Muscle layer of duodenum (tissue), 2 donors: ENCODE data around the gene SLC37A3.

Experiments used
- H3K27ac ChIP-seq: one replicate; pipeline ENCODE4 v1.7.0; 2013; ENCODE audit warnings: mild to moderate bottlenecking, low read length
- H3K27me3 ChIP-seq: one replicate; pipeline ENCODE4 v1.7.0; 2013; ENCODE audit warnings: low read depth, mild to moderate bottlenecking, control low read depth, low read length
- H3K36me3 ChIP-seq, 2 donors: one replicate each; pipeline ENCODE4 v1.7.0; 2013; ENCODE audit warnings: low read length in 2 of 2, control low read depth in 1 of 2, mild to moderate bottlenecking in 1 of 2; ENCODE audit not compliant: insufficient read depth in 2 of 2, control insufficient read depth in 1 of 2
- H3K4me1 ChIP-seq, 2 donors: one replicate each; pipeline ENCODE4 v1.7.0; 2013; ENCODE audit warnings: low read length in 2 of 2, mild to moderate bottlenecking in 2 of 2, control low read depth in 1 of 2, moderate library complexity in 1 of 2; ENCODE audit not compliant: insufficient read depth in 2 of 2, control insufficient read depth in 1 of 2
- H3K4me3 ChIP-seq, 2 donors: one replicate each; pipeline ENCODE4 v1.7.0; 2013; ENCODE audit warnings: low read length in 2 of 2, low read depth in 1 of 2, mild to moderate bottlenecking in 1 of 2
- H3K9me3 ChIP-seq, 2 donors: one replicate each; pipeline ENCODE4 v1.7.0; 2013; ENCODE audit warnings: low read length in 2 of 2, control low read depth in 1 of 2, mild to moderate bottlenecking in 1 of 2; ENCODE audit not compliant: control insufficient read depth in 1 of 2
- donor health status: healthy.

SLC37A3 gene, protein sequence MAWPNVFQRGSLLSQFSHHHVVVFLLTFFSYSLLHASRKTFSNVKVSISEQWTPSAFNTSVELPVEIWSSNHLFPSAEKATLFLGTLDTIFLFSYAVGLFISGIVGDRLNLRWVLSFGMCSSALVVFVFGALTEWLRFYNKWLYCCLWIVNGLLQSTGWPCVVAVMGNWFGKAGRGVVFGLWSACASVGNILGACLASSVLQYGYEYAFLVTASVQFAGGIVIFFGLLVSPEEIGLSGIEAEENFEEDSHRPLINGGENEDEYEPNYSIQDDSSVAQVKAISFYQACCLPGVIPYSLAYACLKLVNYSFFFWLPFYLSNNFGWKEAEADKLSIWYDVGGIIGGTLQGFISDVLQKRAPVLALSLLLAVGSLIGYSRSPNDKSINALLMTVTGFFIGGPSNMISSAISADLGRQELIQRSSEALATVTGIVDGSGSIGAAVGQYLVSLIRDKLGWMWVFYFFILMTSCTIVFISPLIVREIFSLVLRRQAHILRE

DNA sequence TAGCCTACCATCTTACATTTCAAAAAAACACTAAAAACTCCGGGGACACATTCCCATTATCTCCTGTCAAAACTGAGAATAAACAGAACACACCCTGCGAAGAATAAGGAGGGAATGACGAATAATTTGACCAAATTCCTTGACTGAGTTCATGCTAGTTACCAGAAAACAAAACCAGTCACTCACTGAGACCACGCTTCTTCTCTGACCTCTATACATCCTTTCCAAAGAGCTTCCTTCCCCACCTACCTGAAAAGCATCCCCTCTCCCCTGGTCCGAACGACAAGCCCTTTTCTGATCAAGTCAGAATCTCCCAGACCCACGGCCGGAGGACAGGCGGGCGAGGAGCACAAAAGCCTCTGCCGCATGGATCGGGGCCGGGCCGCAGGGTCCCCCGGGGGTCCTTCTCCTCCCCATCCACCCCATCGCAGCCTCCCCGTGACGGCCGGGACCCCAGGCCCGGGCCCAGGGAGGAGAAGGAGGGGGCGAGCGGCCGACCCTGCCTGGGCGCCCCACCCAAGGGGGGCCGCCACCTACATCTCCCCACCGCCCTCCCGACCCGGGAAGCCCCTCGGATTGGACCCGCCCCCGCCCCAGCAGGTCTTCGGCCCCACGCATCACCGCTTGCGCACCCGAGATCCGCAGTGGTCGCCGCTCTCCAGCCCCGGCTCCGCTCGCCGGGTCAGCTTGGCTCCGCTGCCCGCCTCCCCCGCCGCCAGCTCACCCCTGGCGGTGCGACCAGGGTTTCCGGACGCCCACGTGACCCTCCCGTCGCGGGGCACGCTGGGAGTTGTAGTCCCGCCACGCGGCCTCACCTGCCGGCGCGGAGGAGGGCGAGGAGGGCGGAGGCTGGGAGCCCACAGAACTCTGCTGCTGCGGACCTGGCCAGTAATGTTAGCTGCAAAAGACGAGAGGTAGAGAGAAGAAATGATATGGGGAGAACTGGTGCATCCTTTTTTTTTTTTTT is at the start of gene SLC37A3:
Gene SLC37A3, minus strand, starts transcription at position 747 of the 967 bp plus-strand sequence. CDS start 16,004 bp downstream, outside the sequence.
- Histone ChIP-seq H3K36me3 (no peaks in the 10 kb centered on the region), H3K4me1 (peaks cover 4 to 18% of the 10 kb centered on the region in 2 donors), H3K27ac (peak within 1 kb of the TSS; percentile 87), H3K9me3 (no peaks in the 10 kb centered on the region), H3K4me3 (peak within 1 kb of the TSS; percentile 77 to 94), H3K27me3 (no peaks in the 10 kb centered on the region)

DNA sequence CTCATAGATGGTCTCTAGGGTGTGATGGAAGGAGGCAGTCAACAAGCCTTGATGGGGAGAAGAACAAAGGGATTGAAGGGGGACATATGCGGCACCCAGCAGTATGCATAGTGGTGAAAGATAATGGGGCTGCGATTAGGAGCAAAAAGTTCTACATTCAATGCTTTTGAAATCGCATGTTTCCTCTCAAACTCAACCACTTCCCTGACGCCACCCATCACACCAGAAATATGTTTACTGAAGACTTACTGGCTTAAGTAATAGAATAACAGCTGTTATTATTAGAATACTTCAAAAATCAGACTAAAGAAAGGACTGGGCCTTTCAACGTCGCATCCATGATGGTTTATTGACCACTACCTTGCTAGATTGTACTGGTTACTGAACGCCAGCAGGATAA is 49.5 kb upstream of the SLC37A3 start:
- Histone ChIP-seq H3K9me3 (no peaks in the 10 kb centered on the region), H3K4me1 (no peaks in the 10 kb centered on the region), H3K36me3 (peaks cover 5 to 9% of the 10 kb centered on the region in 2 donors), H3K4me3 (no peak overlapping the region), H3K27me3 (no peaks in the 10 kb centered on the region), H3K27ac (no peak overlapping the region)

DNA sequence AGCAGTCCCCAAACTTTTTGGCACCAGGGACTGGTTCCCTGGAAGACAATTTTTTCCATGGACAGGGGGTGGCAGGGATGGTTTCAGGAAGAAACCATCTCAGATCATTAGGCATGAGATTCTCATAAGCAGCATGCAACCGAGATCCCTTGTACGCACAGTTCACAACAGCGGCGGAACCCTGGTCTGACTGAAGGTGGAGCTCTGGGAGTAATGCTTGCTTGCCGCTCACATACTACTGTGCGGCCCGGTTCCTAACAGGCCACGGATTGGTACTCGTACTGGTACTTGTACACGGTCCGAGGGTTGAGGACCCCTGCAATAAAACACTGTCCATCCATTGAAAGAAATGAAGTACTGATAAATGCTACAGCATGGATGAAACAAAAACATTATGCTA is 48.1 kb upstream of the SLC37A3 start:
- Histone ChIP-seq H3K27me3 (no peaks in the 10 kb centered on the region), H3K4me3 (no peak overlapping the region), H3K27ac (no peak overlapping the region), H3K4me1 (no peaks in the 10 kb centered on the region), H3K36me3 (peaks cover 0 to 5% of the 10 kb centered on the region in 2 donors), H3K9me3 (no peaks in the 10 kb centered on the region)

DNA sequence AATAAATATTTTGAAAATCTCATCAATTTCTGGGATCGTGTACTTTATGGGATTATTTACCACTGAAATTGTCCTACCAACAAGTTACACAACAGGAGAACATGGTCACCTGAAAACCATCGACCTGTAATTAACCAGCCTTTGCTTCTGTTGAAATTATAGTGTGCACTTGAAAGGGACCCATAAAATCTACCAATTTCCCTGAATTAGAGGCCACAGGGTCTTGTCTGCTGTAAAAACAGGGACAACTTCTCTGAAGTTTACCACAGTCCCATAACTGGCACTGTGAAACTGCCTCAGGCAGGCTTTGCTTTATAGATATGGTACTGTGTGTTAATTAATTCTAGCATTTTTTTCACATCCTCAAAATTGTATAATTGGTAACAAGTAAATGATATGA is 43.2 kb upstream of the SLC37A3 start:
- no peaks in the 10 kb centered on the region for H3K9me3 ChIP-seq
- no peaks in the 10 kb centered on the region for H3K36me3 ChIP-seq
- no peak overlapping the region for H3K4me3 ChIP-seq
- H3K27ac ChIP-seq: no peak overlapping the region
- H3K4me1 ChIP-seq: no peaks in the 10 kb centered on the region
- no peaks in the 10 kb centered on the region for H3K27me3 ChIP-seq

DNA sequence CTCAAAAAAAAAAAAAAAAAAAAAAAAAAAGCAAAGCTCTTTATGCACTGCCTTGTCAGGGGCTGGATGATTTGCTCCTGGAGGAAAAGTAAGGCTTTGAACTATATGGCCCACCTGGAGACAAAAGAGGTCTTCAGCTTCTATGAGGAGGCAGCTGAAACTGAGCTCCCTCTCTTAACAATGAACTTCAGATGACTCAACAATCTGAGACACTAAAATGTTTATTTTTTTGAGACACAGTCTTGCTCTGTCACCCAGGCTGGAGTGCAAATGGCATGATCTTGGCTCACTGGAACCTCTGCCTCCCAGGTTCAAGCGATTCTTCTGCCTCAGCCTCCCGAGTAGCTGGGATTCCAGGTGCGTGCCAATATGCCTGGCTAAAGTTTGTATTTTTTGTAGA is 42.3 kb upstream of the SLC37A3 start:
- Histone ChIP-seq H3K36me3 (no peaks in the 10 kb centered on the region), H3K9me3 (no peaks in the 10 kb centered on the region), H3K27ac (no peak overlapping the region), H3K4me3 (no peak overlapping the region), H3K4me1 (no peaks in the 10 kb centered on the region), H3K27me3 (no peaks in the 10 kb centered on the region)

DNA sequence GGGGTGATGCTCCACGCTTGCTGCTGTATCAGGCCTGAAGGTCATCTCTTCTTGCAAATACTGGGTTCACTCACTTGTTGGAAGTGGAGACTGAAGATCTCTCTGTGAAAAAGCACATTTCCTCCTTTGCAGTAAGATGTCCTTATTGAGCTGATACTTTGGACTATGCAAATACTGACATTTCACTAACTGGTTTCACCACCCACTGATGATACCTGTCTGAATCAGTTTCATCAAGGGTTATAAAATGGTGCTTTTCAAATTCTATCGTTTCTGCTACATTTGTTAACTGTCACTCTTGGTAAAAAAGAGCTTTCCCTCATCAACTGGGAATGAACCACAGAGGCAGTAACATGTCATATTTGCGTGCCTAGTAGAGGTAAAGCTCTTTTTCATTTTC is 41.0 kb upstream of the SLC37A3 start:
- Histone ChIP-seq H3K27ac (no peak overlapping the region), H3K9me3 (no peaks in the 10 kb centered on the region), H3K4me1 (no peaks in the 10 kb centered on the region), H3K27me3 (no peaks in the 10 kb centered on the region), H3K36me3 (no peaks in the 10 kb centered on the region), H3K4me3 (no peak overlapping the region)

DNA sequence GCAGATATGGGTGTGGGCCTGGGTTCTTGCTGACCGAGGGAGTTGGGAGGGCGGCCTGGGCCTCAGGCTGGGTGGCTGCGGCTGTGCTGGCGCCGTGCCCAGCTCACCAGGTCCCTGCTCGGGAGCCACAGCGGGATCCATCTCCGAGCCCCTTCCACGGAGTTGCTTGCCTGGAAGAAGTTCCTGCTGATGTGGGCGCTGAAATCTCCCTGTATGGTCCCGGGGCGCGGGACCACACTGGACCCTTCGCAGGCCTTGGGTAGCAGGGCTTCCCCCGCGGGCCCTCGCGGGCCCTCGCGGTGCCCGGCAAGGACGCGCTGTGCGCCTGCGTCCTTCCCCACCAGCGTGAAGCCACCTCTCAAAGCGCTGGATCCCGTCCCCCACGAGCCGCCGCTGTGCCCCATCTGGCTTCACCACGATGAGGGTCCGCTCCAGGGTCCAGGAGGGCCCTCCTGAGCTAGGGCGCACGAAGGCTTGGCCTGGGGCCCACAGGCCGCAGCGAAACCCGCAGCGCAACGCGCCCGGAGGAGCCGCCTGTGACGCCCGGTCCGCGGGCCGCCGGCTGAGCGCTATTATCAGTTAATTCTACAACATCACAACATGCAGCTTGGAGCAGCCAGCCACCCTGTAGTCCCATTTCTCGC is 37.0 kb upstream of the SLC37A3 start:
- no peaks in the 10 kb centered on the region for H3K27me3 ChIP-seq
- no peaks in the 10 kb centered on the region for H3K4me1 ChIP-seq
- H3K36me3 ChIP-seq: no peaks in the 10 kb centered on the region
- no peaks in the 10 kb centered on the region for H3K9me3 ChIP-seq
- H3K4me3 ChIP-seq: peak overlapping the region in 1 of 2 donors; percentile 47
- no peak overlapping the region for H3K27ac ChIP-seq

DNA sequence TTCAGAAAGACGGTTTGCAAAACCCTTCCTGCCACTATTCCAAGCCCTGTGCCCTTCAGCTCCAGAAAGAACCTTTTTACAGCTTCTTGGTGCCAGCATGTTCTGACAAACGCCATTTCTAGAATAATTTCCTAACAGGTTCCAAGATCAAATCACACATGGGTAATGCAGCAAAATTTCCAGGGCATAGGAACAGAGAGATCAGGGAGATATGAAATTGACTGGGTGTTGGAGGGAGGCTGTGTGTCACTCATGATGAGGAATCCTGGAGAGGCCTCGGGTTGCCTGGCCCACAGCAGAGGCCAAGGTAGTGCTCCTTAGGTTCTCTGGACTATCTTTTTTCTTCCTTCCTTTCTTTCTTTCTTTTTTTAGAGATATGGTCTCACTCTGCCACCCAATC is 35.1 kb upstream of the SLC37A3 start:
- H3K4me1 ChIP-seq: no peaks in the 10 kb centered on the region
- H3K27me3 ChIP-seq: no peaks in the 10 kb centered on the region
- no peaks in the 10 kb centered on the region for H3K36me3 ChIP-seq
- no peak overlapping the region for H3K27ac ChIP-seq
- no peak overlapping the region for H3K4me3 ChIP-seq
- H3K9me3 ChIP-seq: no peaks in the 10 kb centered on the region

DNA sequence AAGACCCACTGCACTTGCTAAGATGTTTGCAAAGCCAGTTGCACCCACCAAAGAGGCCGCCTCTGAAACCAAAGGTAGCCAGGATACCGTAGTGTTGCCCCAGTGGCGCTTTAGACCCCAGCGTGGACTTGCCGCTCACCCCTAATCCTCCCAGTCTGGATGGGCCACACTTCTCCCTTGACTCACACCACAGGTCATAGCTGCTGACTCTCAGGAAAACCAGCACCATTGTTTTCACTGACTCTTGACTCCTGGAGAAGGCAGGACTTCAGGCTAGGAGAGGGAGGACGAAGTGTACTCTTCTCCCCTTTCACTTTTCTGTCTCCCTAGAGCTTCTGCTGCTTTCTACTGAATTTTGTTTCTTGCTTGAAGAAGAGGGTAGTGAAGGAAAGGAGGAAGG is 27.8 kb upstream of the SLC37A3 start:
- H3K4me3 ChIP-seq: no peak overlapping the region
- H3K4me1 ChIP-seq: no peaks in the 10 kb centered on the region
- no peak overlapping the region for H3K27ac ChIP-seq
- H3K36me3 ChIP-seq: no peaks in the 10 kb centered on the region
- no peaks in the 10 kb centered on the region for H3K9me3 ChIP-seq
- no peaks in the 10 kb centered on the region for H3K27me3 ChIP-seq

DNA sequence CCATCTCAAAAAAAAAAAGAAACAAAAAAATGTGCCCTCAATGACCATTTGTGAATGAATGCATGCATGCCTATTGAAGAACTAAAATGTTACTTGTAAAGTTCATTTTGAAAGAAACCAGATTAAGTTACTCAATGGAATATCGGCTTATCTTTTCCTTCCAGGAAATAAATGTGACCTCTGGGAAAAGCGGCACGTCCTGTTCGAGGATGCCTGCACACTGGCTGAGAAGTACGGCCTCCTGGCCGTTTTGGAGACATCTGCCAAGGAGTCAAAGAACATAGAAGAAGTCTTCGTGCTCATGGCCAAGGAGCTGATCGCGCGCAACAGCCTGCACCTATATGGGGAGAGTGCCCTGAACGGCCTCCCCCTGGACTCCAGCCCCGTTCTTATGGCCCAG is 27.4 kb upstream of the SLC37A3 start:
- no peaks in the 10 kb centered on the region for H3K27me3 ChIP-seq
- H3K27ac ChIP-seq: no peak overlapping the region
- H3K4me1 ChIP-seq: no peaks in the 10 kb centered on the region
- no peaks in the 10 kb centered on the region for H3K9me3 ChIP-seq
- H3K36me3 ChIP-seq: no peaks in the 10 kb centered on the region
- no peak overlapping the region for H3K4me3 ChIP-seq

DNA sequence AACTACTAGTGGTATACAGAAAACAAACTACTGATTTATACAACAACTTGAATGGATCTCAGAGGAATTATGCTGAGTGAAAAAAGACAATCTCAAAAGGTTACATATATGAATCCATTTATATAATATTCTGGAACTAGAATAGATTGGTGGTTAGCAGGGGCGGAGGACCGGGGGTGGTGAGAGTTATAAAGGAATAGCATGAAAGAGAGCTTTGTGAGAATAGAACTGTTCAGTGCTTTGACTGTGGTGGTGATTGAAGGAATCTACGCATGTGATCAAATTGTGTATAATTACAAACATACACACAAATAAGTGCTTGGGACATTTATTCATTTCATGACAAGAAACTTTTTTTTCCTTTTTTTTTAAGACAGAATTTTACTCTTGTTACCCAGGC is 25.2 kb upstream of the SLC37A3 start:
- H3K4me3 ChIP-seq: no peak overlapping the region
- H3K27me3 ChIP-seq: no peaks in the 10 kb centered on the region

More for the DNA sequence above, 25.2 kb upstream of the SLC37A3 start:
- no peaks in the 10 kb centered on the region for H3K9me3 ChIP-seq
- H3K4me1 ChIP-seq: no peaks in the 10 kb centered on the region
- H3K27ac ChIP-seq: no peak overlapping the region
- H3K36me3 ChIP-seq: no peaks in the 10 kb centered on the region
